Measurements from ENCODE around the gene ACBD3. TPM values are rescaled to one million over a fixed set of nuclear protein-coding genes. Genes with fewer than 3 reads are reported as not detected.

Gene ACBD3
- total RNA-seq, 2 experiments from 2014 or later = 26.5 to 28.3 TPM

GRCh38 chr1:226226601-226227000 lies 40.1 kb upstream of the ACBD3 start:
- Mint-ChIP-seq H3K36me3 (ENCODE audit: low read depth) (no peaks in the 10 kb centered on the region), H3K4me3 (no peak overlapping the region), H3K9me3 (no peaks in the 10 kb centered on the region), H3K27ac (no peak overlapping the region), H3K4me1 (ENCODE audit: low read depth) (no peaks in the 10 kb centered on the region), H3K27me3 (peaks cover 39% of the 10 kb centered on the region)
- H3K9me3 ChIP-seq (ENCODE audit: control insufficient read depth in 1 of 2, insufficient read depth in 1 of 2, low read length in 2 of 2) = peaks cover 0 to 4% of the 10 kb centered on the region in 2 experiments
- H3K4me1 ChIP-seq (ENCODE audit: insufficient read depth, low read length) = peaks cover 11% of the 10 kb centered on the region
- DNase-seq = no peak
- H3K36me3 ChIP-seq (ENCODE audit: insufficient read depth, low read length) = no peaks in the 10 kb centered on the region
- no peak for TF ChIP-seq CTCF (IDR thresholded peaks at IDR 0.05)
- ATAC-seq (ENCODE audit: poor library complexity) = no peak
- no peak overlapping the region for H3K4me3 ChIP-seq (ENCODE audit: low read length)
- no peak overlapping the region for H3K27ac ChIP-seq (ENCODE audit: low read depth in 1 of 2, low read length in 2 of 2)
- POLR2A ChIA-PET = no interaction called here
- peaks cover 22 to 29% of the 10 kb centered on the region in 2 experiments for H3K27me3 ChIP-seq (ENCODE audit: control insufficient read depth in 1 of 2, insufficient read depth in 2 of 2, low read length in 2 of 2)
- intact Hi-C loops (cut with DNase I, micrococcal nuclease) = no loop called here
- CTCF ChIA-PET = no interaction called here

- H3K27ac Mint-ChIP-seq = no peak overlapping the region
- no peaks in the 10 kb centered on the region for H3K36me3 ChIP-seq (ENCODE audit: insufficient read depth, low read length)
- no peaks in the 10 kb centered on the region for H3K36me3 Mint-ChIP-seq (ENCODE audit: low read depth)
Measured at GRCh38 chr1:226223786-226224244, 37.3 kb upstream of the ACBD3 start.

GRCh38 chr1:226223157-226223785 lies 36.7 kb upstream of the ACBD3 start, which contains the start of gene MIXL1:
Gene MIXL1 (plus strand): TSS chr1:226223664. CDS start chr1:226223682, 18 bp downstream.
- intact Hi-C loops (cut with DNase I, micrococcal nuclease) = no loop called here
- Mint-ChIP-seq H3K4me1 (ENCODE audit: low read depth) (no peaks in the 10 kb centered on the region), H3K27me3 (peaks cover 52% of the 10 kb centered on the region), H3K9me3 (no peaks in the 10 kb centered on the region), H3K36me3 (ENCODE audit: low read depth) (no peaks in the 10 kb centered on the region), H3K27ac (no peak within 1 kb of the TSS), H3K4me3 (peak within 1 kb of the TSS; percentile 82)
- H3K27ac ChIP-seq (ENCODE audit: low read depth in 1 of 2, low read length in 2 of 2) = no peak within 1 kb of the TSS
- TF ChIP-seq CTCF (IDR thresholded peaks at IDR 0.05) = no peak
- peaks cover 22 to 29% of the 10 kb centered on the region in 2 experiments for H3K27me3 ChIP-seq (ENCODE audit: control insufficient read depth in 1 of 2, insufficient read depth in 2 of 2, low read length in 2 of 2)
- no peak for DNase-seq
- ChIA-PET CTCF (no interaction called here), POLR2A (no interaction called here)
- peaks cover 0 to 4% of the 10 kb centered on the region in 2 experiments for H3K9me3 ChIP-seq (ENCODE audit: control insufficient read depth in 1 of 2, insufficient read depth in 1 of 2, low read length in 2 of 2)
- peaks cover 11% of the 10 kb centered on the region for H3K4me1 ChIP-seq (ENCODE audit: insufficient read depth, low read length)
- H3K36me3 ChIP-seq (ENCODE audit: insufficient read depth, low read length) = no peaks in the 10 kb centered on the region
- H3K4me3 ChIP-seq (ENCODE audit: low read length) = peak within 1 kb of the TSS; percentile 38
- peak; percentile 21 for ATAC-seq (ENCODE audit: poor library complexity)

More at GRCh38 chr1:226223786-226224244, 37.3 kb upstream of the ACBD3 start:
- DNase-seq (peak in 7 of 14 experiments; percentile 2 to 35 (median 9)), ATAC-seq (ENCODE audit: poor library complexity) (peak; percentile 24)
- POLR2A ChIA-PET = no interaction called here
- peaks cover 22 to 29% of the 10 kb centered on the region in 2 experiments for H3K27me3 ChIP-seq (ENCODE audit: control insufficient read depth in 1 of 2, insufficient read depth in 2 of 2, low read length in 2 of 2)
- Mint-ChIP-seq H3K4me3 (peak overlapping the region; percentile 82), H3K4me1 (ENCODE audit: low read depth) (no peaks in the 10 kb centered on the region), H3K27me3 (peaks cover 52% of the 10 kb centered on the region), H3K9me3 (no peaks in the 10 kb centered on the region)
- TF ChIP-seq CTCF (IDR thresholded peaks at IDR 0.05) = no peak
- peaks cover 11% of the 10 kb centered on the region for H3K4me1 ChIP-seq (ENCODE audit: insufficient read depth, low read length)
- H3K4me3 ChIP-seq (ENCODE audit: low read length) = peak overlapping the region; percentile 38
- no peak overlapping the region for H3K27ac ChIP-seq (ENCODE audit: low read depth in 1 of 2, low read length in 2 of 2)
- CTCF ChIA-PET = no interaction called here
- peaks cover 0 to 4% of the 10 kb centered on the region in 2 experiments for H3K9me3 ChIP-seq (ENCODE audit: control insufficient read depth in 1 of 2, insufficient read depth in 1 of 2, low read length in 2 of 2)
- intact Hi-C loops (cut with DNase I, micrococcal nuclease) = no loop called here

Measured in CD4-positive, alpha-beta T cell (primary cell).